RWPE2 (cell line): ENCODE results near the gene EFHD2.
A peak's percentile ranks its signal among the peaks of the same experiment; 100 is the strongest.

ENCODE experiments used
- ATAC-seq: fragments of 200-7000 bp; cut with Tn5 transposase; 3 replicates; pipeline ENCODE4 v1.9.1; 2021; ENCODE audit warnings: low read depth
- DNase-seq: peaks from one replicate; pipeline ENCODE4 v3.0.0-alpha.2; 2020; ENCODE audit warnings: low spot score
- H3K27ac ChIP-seq: fragments of 450-650 bp; 2 replicates; pipeline ENCODE4 v1.5.1; 2017; ENCODE audit warnings: mild to moderate bottlenecking; ENCODE audit not compliant: poor library complexity, severe bottlenecking
- H3K27me3 ChIP-seq: fragments of 250-450 bp; sonication (Bioruptor Pico); 2 replicates; pipeline ENCODE4 v1.5.1; 2021; ENCODE audit warnings: mild to moderate bottlenecking, moderate library complexity; ENCODE audit not compliant: insufficient read depth, poor library complexity, severe bottlenecking
- H3K36me3 ChIP-seq: fragments of 250-450 bp; sonication (Bioruptor Pico); 2 replicates; pipeline ENCODE4 v1.5.1; 2020; ENCODE audit warnings: low read depth, mild to moderate bottlenecking, moderate library complexity
- H3K4me1 ChIP-seq: fragments of 250-450 bp; sonication (Bioruptor Pico); 2 replicates; pipeline ENCODE4 v1.5.1; 2021; ENCODE audit warnings: mild to moderate bottlenecking, moderate library complexity; ENCODE audit not compliant: insufficient read depth, poor library complexity, severe bottlenecking
- H3K4me3 ChIP-seq: fragments of 250-450 bp; sonication (Bioruptor Pico); 2 replicates; pipeline ENCODE4 v1.5.1; 2021; ENCODE audit warnings: mild to moderate bottlenecking, moderate library complexity; ENCODE audit not compliant: severe bottlenecking
- H3K9me3 ChIP-seq: fragments of 250-450 bp; sonication (Bioruptor Pico); 2 replicates; pipeline ENCODE4 v1.5.1; 2021; ENCODE audit warnings: mild to moderate bottlenecking, moderate library complexity; ENCODE audit not compliant: severe bottlenecking
- TF ChIP-seq, protein P1 (sequence below): fragments of 450-650 bp; IDR thresholded peaks from one replicate; pipeline ENCODE4 v1.5.1; 2017; ENCODE audit warnings: mild to moderate bottlenecking, moderate library complexity; ENCODE audit not compliant: poor library complexity, severe bottlenecking

EFHD2 gene

GRCh38 chr1:15428815-15429435 is 19.2 kb downstream of the EFHD2 start:
- H3K4me1 ChIP-seq = peaks cover 18% of the 10 kb centered on the region
- no peak for ATAC-seq

DNA sequence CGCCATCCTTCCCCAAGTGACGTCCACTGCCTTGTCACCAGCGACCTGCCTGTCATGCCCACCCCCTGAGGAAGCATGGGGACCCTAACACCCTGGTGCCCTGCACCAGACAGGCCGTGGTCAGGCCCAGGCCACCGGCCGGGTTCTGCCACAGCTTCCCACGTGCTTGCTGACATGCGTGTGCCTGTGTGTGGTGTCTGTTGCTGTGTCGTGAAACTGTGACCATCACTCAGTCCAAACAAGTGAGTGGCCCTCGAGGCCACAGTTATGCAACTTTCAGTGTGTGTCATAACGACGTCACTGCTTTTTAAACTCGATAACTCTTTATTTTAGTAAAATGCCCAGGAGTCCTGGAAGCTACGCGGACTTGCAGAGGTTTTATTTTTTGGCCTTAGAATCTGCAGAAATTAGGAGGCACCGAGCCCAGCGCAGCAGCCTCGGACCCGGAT is 20.0 kb downstream of the EFHD2 start:
- Histone ChIP-seq H3K4me1 (peaks cover 18% of the 10 kb centered on the region), H3K36me3 (peaks cover 47% of the 10 kb centered on the region), H3K9me3 (no peaks in the 10 kb centered on the region), H3K27ac (peak overlapping the region; percentile 3), H3K4me3 (no peak overlapping the region), H3K27me3 (no peaks in the 10 kb centered on the region)
- TF ChIP-seq, protein P1, sequence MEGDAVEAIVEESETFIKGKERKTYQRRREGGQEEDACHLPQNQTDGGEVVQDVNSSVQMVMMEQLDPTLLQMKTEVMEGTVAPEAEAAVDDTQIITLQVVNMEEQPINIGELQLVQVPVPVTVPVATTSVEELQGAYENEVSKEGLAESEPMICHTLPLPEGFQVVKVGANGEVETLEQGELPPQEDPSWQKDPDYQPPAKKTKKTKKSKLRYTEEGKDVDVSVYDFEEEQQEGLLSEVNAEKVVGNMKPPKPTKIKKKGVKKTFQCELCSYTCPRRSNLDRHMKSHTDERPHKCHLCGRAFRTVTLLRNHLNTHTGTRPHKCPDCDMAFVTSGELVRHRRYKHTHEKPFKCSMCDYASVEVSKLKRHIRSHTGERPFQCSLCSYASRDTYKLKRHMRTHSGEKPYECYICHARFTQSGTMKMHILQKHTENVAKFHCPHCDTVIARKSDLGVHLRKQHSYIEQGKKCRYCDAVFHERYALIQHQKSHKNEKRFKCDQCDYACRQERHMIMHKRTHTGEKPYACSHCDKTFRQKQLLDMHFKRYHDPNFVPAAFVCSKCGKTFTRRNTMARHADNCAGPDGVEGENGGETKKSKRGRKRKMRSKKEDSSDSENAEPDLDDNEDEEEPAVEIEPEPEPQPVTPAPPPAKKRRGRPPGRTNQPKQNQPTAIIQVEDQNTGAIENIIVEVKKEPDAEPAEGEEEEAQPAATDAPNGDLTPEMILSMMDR = no peak
- DNase-seq = no peak
- 0 out of 3 replicates have a peak, but pooled peaks have one; percentile 2 for ATAC-seq

More at GRCh38 chr1:15428815-15429435, 19.2 kb downstream of the EFHD2 start:
- DNase-seq = no peak
- no peak overlapping the region for H3K27ac ChIP-seq
- TF ChIP-seq, protein P1 = no peak
- peaks cover 52% of the 10 kb centered on the region for H3K36me3 ChIP-seq
- H3K4me3 ChIP-seq = no peak overlapping the region
- no peaks in the 10 kb centered on the region for H3K9me3 ChIP-seq
- H3K27me3 ChIP-seq = no peaks in the 10 kb centered on the region

- H3K27me3 ChIP-seq = no peaks in the 10 kb centered on the region
- ATAC-seq (peak; percentile 31), DNase-seq (no peak)
- TF ChIP-seq, protein P1 = peak; percentile 82
- no peaks in the 10 kb centered on the region for H3K9me3 ChIP-seq
- H3K27ac ChIP-seq = no peak overlapping the region
- no peak overlapping the region for H3K4me3 ChIP-seq
- H3K36me3 ChIP-seq = peaks cover 37% of the 10 kb centered on the region
- peaks cover 15% of the 10 kb centered on the region for H3K4me1 ChIP-seq
These were observed 21.3 kb downstream of the EFHD2 start for GRCh38 chr1:15430787-15431570.

DNA sequence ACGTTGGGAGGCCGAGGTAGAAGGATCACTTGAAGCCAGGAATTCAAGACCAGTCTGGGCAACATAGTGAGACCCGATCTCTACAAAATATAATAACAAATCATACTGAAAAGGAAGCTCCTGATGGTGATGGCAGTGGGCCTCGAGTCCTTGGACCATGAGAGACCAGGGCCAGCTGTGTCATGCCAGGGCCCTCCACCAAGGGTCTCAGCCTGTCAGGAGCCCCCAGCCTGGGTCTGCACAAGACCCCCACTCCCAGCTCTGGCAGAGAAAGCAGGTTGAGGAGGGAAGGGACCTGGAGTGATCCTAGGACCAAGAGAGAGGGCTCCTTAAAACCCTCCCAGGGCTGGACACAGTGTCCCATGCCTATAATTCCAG is 21.9 kb downstream of the EFHD2 start:
- no peak overlapping the region for H3K27ac ChIP-seq
- no peaks in the 10 kb centered on the region for H3K9me3 ChIP-seq
- peaks cover 9% of the 10 kb centered on the region for H3K4me1 ChIP-seq
- peaks cover 31% of the 10 kb centered on the region for H3K36me3 ChIP-seq
- ATAC-seq (no peak), DNase-seq (no peak)
- no peaks in the 10 kb centered on the region for H3K27me3 ChIP-seq
- TF ChIP-seq, protein P1 = no peak
- H3K4me3 ChIP-seq = no peak overlapping the region
